K562 (cell line): Measurements from ENCODE around the gene MCM5. TPM values are rescaled to one million over a fixed set of nuclear protein-coding genes. Genes with fewer than 3 reads are reported as not detected.
A peak's percentile ranks its signal among the peaks of the same experiment; 100 is the strongest.

Experiments
- ATAC-seq: fragments of 200-7000 bp; cut with Tn5 transposase; 3 replicates; pipeline ENCODE4 v1.9.1; 2020; ENCODE audit warnings: moderate library complexity
- BruUV-seq: library from RNA; stranded (reverse); fragments of 400-500 nt; replicated peaks from 2 replicates; lab custom pipeline; 2021; lab: Mats Ljungman, UMichigan
- CTCF ChIA-PET: fragments of 300-600 bp; formaldehyde crosslinking; extraction: SDS; loops from one replicate; lab custom pipeline; 2021; ENCODE audit warnings: low intra/inter-chr PET ratio; lab: Yijun Ruan, JAX
- POLR2A ChIA-PET: fragments of 300-600, 350-650 bp; sonication (Branson Sonifier 250); formaldehyde crosslinking; extraction: SDS; loops from one replicate; lab custom pipeline; 2021; ENCODE audit warnings: antibody characterized with exemption, inconsistent platforms; lab: Yijun Ruan, JAX
- DNase-seq, 4 experiments: peaks; one replicate each; pipeline versions ENCODE4 v3.0.0 to v3.0.0-alpha.2; 2011 to 2018; ENCODE audit warnings: low spot score in 3 of 4, mixed read lengths in 3 of 4; ENCODE audit errors: extremely low read depth in 1 of 4
- FAIRE-seq: peaks from 2 replicates; lab custom pipeline; 2011; peaks lifted over from hg19 to GRCh38; lab: Jason Lieb, UNC
- H2AFZ ChIP-seq: 2 replicates; pipeline ENCODE4 v1.6.0; 2011; ENCODE audit warnings: low read depth, low read length, control low read depth, inconsistent platforms
- H3K27ac ChIP-seq: fragments of 200-600 bp; 3 replicates; pipeline ENCODE4 v1.8.0; 2011; ENCODE audit warnings: low read depth, mild to moderate bottlenecking, control low read depth, inconsistent platforms, low read length, moderate library complexity, mixed read lengths; ENCODE audit errors: extremely low read depth
- H3K27me3 ChIP-seq, 2 experiments: fragments of 300-600 bp in 1 of 2; 2 replicates in 1 of 2; 3 replicates in 1 of 2; pipeline versions ENCODE4 v1.6.0 to v1.8.0; 2011; ENCODE audit warnings: inconsistent platforms in 2 of 2, low read length in 2 of 2, mild to moderate bottlenecking in 1 of 2, mixed read lengths in 1 of 2, moderate library complexity in 1 of 2; ENCODE audit not compliant: control insufficient read depth in 2 of 2, insufficient read depth in 2 of 2
- H3K36me3 ChIP-seq: fragments of 300-600 bp; 3 replicates; pipeline ENCODE4 v1.8.0; 2011; ENCODE audit warnings: mild to moderate bottlenecking, low read length, inconsistent platforms; ENCODE audit not compliant: control insufficient read depth, insufficient read depth
- H3K4me1 ChIP-seq, 2 experiments: fragments of 200-600 bp in 1 of 2; replicated peaks in 1 of 2; 2 replicates in 1 of 2; 3 replicates in 1 of 2; pipeline versions ENCODE4 v1.5.1 to v1.8.0; 2011; ENCODE audit warnings: inconsistent platforms in 2 of 2, low read length in 2 of 2, mild to moderate bottlenecking in 1 of 2, mixed read lengths in 1 of 2, moderate library complexity in 1 of 2; ENCODE audit not compliant: control insufficient read depth in 2 of 2, insufficient read depth in 2 of 2
- H3K4me2 ChIP-seq: 2 replicates; pipeline ENCODE4 v1.6.1; 2011; ENCODE audit warnings: low read length, control low read depth, inconsistent platforms, mixed read lengths; ENCODE audit not compliant: insufficient read depth
- H3K4me3 ChIP-seq: fragments of 200-600 bp; sonication (generic), shearing (Covaris generic); 2 replicates; pipeline ENCODE4 v1.5.1; 2016; ENCODE audit warnings: control low read depth, inconsistent platforms
- H3K79me2 ChIP-seq: fragments of 200-600 bp; 3 replicates; pipeline ENCODE4 v1.8.0; 2011; ENCODE audit warnings: low read length, inconsistent platforms; ENCODE audit not compliant: control insufficient read depth, insufficient read depth
- H3K9ac ChIP-seq, 2 experiments: 2 replicates each; pipeline versions ENCODE4 v1.6.0 to v1.6.1; 2011; ENCODE audit warnings: low read depth in 2 of 2, low read length in 2 of 2, control low read depth in 1 of 2, inconsistent platforms in 1 of 2, mild to moderate bottlenecking in 1 of 2, mixed read lengths in 1 of 2; ENCODE audit not compliant: insufficient read depth in 1 of 2
- H3K9me1 ChIP-seq: one replicate; pipeline ENCODE4 v1.6.0; 2011; ENCODE audit warnings: inconsistent platforms, mild to moderate bottlenecking, low read length, moderate library complexity; ENCODE audit not compliant: control insufficient read depth, insufficient read depth
- H3K9me3 ChIP-seq: replicated peaks from 2 replicates; pipeline ENCODE4 v1.5.1; 2011; ENCODE audit warnings: low read depth, low read length, inconsistent platforms; ENCODE audit not compliant: control insufficient read depth, insufficient read depth
- H4K20me1 ChIP-seq: replicated peaks from 2 replicates; pipeline ENCODE4 v1.6.1; 2011; ENCODE audit warnings: low read length, inconsistent platforms, mixed read lengths; ENCODE audit not compliant: control insufficient read depth, insufficient read depth
- CLOCK ChIP-seq: fragments of 250-450 bp; sonication (Bioruptor Pico); IDR thresholded peaks from 2 replicates; pipeline ENCODE4 v1.4.0; 2020; ENCODE audit warnings: mild to moderate bottlenecking, moderate library complexity, borderline replicate concordance
- FIP1L1 ChIP-seq: fragments of 200-400 bp; formaldehyde crosslinking; IDR thresholded peaks from 2 replicates; pipeline ENCODE4 v1.6.1; 2018; ENCODE audit warnings: mild to moderate bottlenecking, low read depth, low read length; ENCODE audit not compliant: poor library complexity, severe bottlenecking
- KHSRP ChIP-seq: fragments of 450-650 bp; IDR thresholded peaks from 2 replicates; pipeline ENCODE4 v1.6.1; 2017
- ZFP36 ChIP-seq: fragments of 150-350 bp; IDR thresholded peaks from 2 replicates; pipeline ENCODE4 v1.6.1; 2018; ENCODE audit warnings: low read length, low read depth; ENCODE audit not compliant: partially characterized antibody
- WGBS: fragments of 100-300 bp; shearing (Covaris generic); methylation state at CpG from one replicate; pipeline ENCODE4 v1.1.6; 2016; ENCODE audit warnings: low coverage, mixed read lengths; ENCODE audit not compliant: insufficient coverage; ENCODE audit errors: missing lambda C conversion rate; 5-methylcytosine and 5-hydroxymethylcytosine counted together
- in situ Hi-C: fragments of 300-500 bp; cut with MboI; formaldehyde crosslinking; loops from 4 replicates; pipeline ENCODE4 v1.15.0; 2018; ENCODE audit warnings: inconsistent platforms, mixed read lengths
- intact Hi-C: fragments of 100-400 bp; cut with micrococcal nuclease; formaldehyde crosslinking; loops from 2 replicates; pipeline ENCODE4 v1.14.2; 2022
- polyA plus RNA-seq, 8 experiments: library from polyadenylated mRNA; depleted of rRNA in 4 of 8; stranded (reverse) in 5 of 8; unstranded in 3 of 8; fragments of >200 nt; fragmentation: Nextera tagmentation in 2 of 8; fragmentation: Illumina TruSeq in 1 of 8; extraction: Ambion mirVana in 2 of 8; extraction: Trizol in 1 of 8; gene quantifications; 2 replicates each; pipeline versions ENCODE4 v1.2.1 to v1.2.3, GENCODE V29; 2011 to 2014; ENCODE audit warnings: inconsistent platforms in 1 of 8, missing spikeins in 1 of 8
- total RNA-seq, 7 experiments: library from RNA; depleted of rRNA in 6 of 7; stranded (reverse); fragments of >200 nt in 6 of 7; fragmentation: Illumina TruSeq in 2 of 7; extraction: Trizol in 2 of 7; gene quantifications; 2 replicates each; pipeline versions ENCODE4 v1.2.1 to v1.2.3, GENCODE V29; 2011 to 2021; ENCODE audit warnings: low replicate concordance in 1 of 7

Gene MCM5
- total and polyA plus RNA-seq, 9 of the 15 experiments (the other 6 are each of a cell fraction or from before 2014, with no cell fraction given) = 5.6 to 180 (median 66.1) TPM

GRCh38 chr22:35441489-35442100 lies 41.7 kb downstream of the MCM5 start:
- ChIA-PET POLR2A (no interaction called here), CTCF (no interaction called here)
- H3K79me2 ChIP-seq = no peaks in the 10 kb centered on the region
- no peak overlapping the region for H3K4me3 ChIP-seq
- WGBS = 52% methylated on average over 7 of the region's 9 CpGs
- 0 out of 2 replicates have a peak, but pooled peaks cover 4% of the 10 kb centered on the region for H4K20me1 ChIP-seq
- ATAC-seq = no peak
- intact Hi-C loops = no loop called here
- peak overlapping the region in 1 of 2 experiments; percentile 35; a peak in 1 of 4 replicates for H3K9ac ChIP-seq
- H3K9me1 ChIP-seq = peaks cover 4% of the 10 kb centered on the region
- no peak for DNase-seq
- H3K4me2 ChIP-seq = no peak overlapping the region
- no peaks in the 10 kb centered on the region for H3K9me3 ChIP-seq
- H3K27me3 ChIP-seq = no peaks in the 10 kb centered on the region
- no peak for FAIRE-seq
- H3K27ac ChIP-seq = no peak overlapping the region
- no peaks in the 10 kb centered on the region; a peak in 2 of 5 replicates for H3K4me1 ChIP-seq
- peaks cover 6% of the 10 kb centered on the region; the same call in 1 of the 3 replicates for H3K36me3 ChIP-seq
- no peak for TF ChIP-seq FIP1L1
- TF ChIP-seq CLOCK (CRISPR knock-in tag) = no peak
- TF ChIP-seq KHSRP = no peak
- TF ChIP-seq ZFP36 = peak; percentile 89
- BruUV-seq = no TSS peak
- no peak overlapping the region for H2AFZ ChIP-seq
- in situ Hi-C loops = no loop called here
